GM12878 (cell line): Measurements from ENCODE around the gene ATF3. TPM values are rescaled to one million over a fixed set of nuclear protein-coding genes. Genes with fewer than 3 reads are reported as not detected.

Experiments
- ATAC-seq: fragments of 200-7000 bp; cut with Tn5 transposase; 3 replicates; pipeline ENCODE4 v1.9.1; 2020; ENCODE audit warnings: mild to moderate bottlenecking, moderate library complexity
- BruUV-seq: library from RNA; stranded (reverse); fragments of 400-500 nt; replicated peaks from 2 replicates; lab custom pipeline; 2021; lab: Mats Ljungman, UMichigan
- CTCF ChIA-PET: fragments of 300-600 bp; sonication (Branson Sonifier 250); formaldehyde crosslinking; extraction: SDS; loops from one replicate; lab custom pipeline; 2021; ENCODE audit warnings: inconsistent platforms; lab: Yijun Ruan, JAX
- POLR2A ChIA-PET: fragments of 350-600 bp; formaldehyde crosslinking; extraction: SDS; loops from one replicate; lab custom pipeline; 2021; ENCODE audit warnings: inconsistent platforms; lab: Charles Lee
- RAD21 ChIA-PET: fragments of 300-600 bp; sonication (Branson Sonifier 250); formaldehyde crosslinking; loops from one replicate; lab custom pipeline; 2023; ENCODE audit warnings: antibody characterized with exemption; ENCODE audit not compliant: unreplicated experiment; lab: Charles Lee
- SMC1A ChIA-PET: fragments of 300-600 bp; sonication (Branson Sonifier 250); formaldehyde crosslinking; loops from one replicate; lab custom pipeline; 2023; ENCODE audit not compliant: unreplicated experiment, uncharacterized antibody; lab: Charles Lee
- DNase-seq: peaks from one replicate; pipeline ENCODE4 v3.0.0-alpha.2; 2011; ENCODE audit warnings: low read depth, low spot score
- FAIRE-seq: peaks from 3 replicates; lab custom pipeline; 2011; peaks lifted over from hg19 to GRCh38; lab: Jason Lieb, UNC
- H2AFZ ChIP-seq: 2 replicates; pipeline ENCODE4 v1.6.0; 2011; ENCODE audit warnings: low read depth, low read length, control low read depth; ENCODE audit not compliant: control insufficient read depth
- H3K27ac ChIP-seq: 2 replicates; pipeline ENCODE4 v1.5.1; 2011; ENCODE audit warnings: control low read depth; ENCODE audit not compliant: control insufficient read depth, insufficient read depth
- H3K27me3 ChIP-seq, 2 experiments: replicated peaks in 1 of 2; 2 replicates each; pipeline versions ENCODE4 v1.6.0 to v1.6.1; 2011; ENCODE audit warnings: low read length in 1 of 2; ENCODE audit not compliant: control insufficient read depth in 2 of 2, insufficient read depth in 2 of 2
- H3K36me3 ChIP-seq, 2 experiments: 2 replicates each; pipeline ENCODE4 v1.5.1; 2011; ENCODE audit warnings: low read length in 1 of 2; ENCODE audit not compliant: control insufficient read depth in 2 of 2, insufficient read depth in 2 of 2
- H3K4me1 ChIP-seq: 2 replicates; pipeline ENCODE4 v1.6.1; 2011; ENCODE audit warnings: mild to moderate bottlenecking, low read length, moderate library complexity, mixed read lengths; ENCODE audit not compliant: control insufficient read depth, insufficient read depth
- H3K4me2 ChIP-seq: 2 replicates; pipeline ENCODE4 v1.6.0; 2011; ENCODE audit warnings: control low read depth; ENCODE audit not compliant: control insufficient read depth, insufficient read depth
- H3K4me3 ChIP-seq: fragments of 200-600 bp; sonication (generic); 2 replicates; pipeline ENCODE4 v1.5.1; 2016
- H3K79me2 ChIP-seq: 2 replicates; pipeline ENCODE4 v1.6.0; 2011; ENCODE audit warnings: low read length; ENCODE audit not compliant: control insufficient read depth, insufficient read depth
- H3K9ac ChIP-seq: 2 replicates; pipeline ENCODE4 v1.8.0; 2011; ENCODE audit warnings: low read length, control low read depth, mixed read lengths; ENCODE audit not compliant: control insufficient read depth, insufficient read depth
- H3K9me3 ChIP-seq: replicated peaks from 3 replicates; pipeline ENCODE4 v1.5.1; 2011; ENCODE audit warnings: mild to moderate bottlenecking, low read length; ENCODE audit not compliant: control insufficient read depth, insufficient read depth
- H4K20me1 ChIP-seq: 2 replicates; pipeline ENCODE4 v1.6.0; 2011; ENCODE audit not compliant: control insufficient read depth, insufficient read depth
- E4F1 ChIP-seq: fragments of 450-650 bp; IDR thresholded peaks from 2 replicates; pipeline ENCODE4 v1.6.1; 2018; ENCODE audit warnings: borderline replicate concordance, mild to moderate bottlenecking; ENCODE audit not compliant: partially characterized antibody
- ELK1 ChIP-seq: IDR thresholded peaks from 2 replicates; pipeline ENCODE4 v1.6.1; 2012; ENCODE audit warnings: low read depth, low read length, improper control_type of control experiment
- IRF4 ChIP-seq: IDR thresholded peaks from 2 replicates; pipeline ENCODE4 v1.6.1; 2011; ENCODE audit warnings: low read depth, low read length
- LARP7 ChIP-seq: fragments of 450-650 bp; IDR thresholded peaks from 2 replicates; pipeline ENCODE4 v1.6.1; 2017; ENCODE audit warnings: mild to moderate bottlenecking
- NRF1 ChIP-seq: conservative IDR thresholded peaks from 2 replicates; pipeline ENCODE4 v1.6.1; 2011; ENCODE audit warnings: mild to moderate bottlenecking, low read depth, low read length, improper control_type of control experiment
- PAX5 ChIP-seq: IDR thresholded peaks from 2 replicates; pipeline ENCODE4 v1.6.1; 2011; ENCODE audit warnings: low read depth, low read length, borderline replicate concordance
- RUNX3 ChIP-seq: IDR thresholded peaks from 2 replicates; pipeline ENCODE4 v1.6.1; 2012; ENCODE audit warnings: low read length, inconsistent platforms
- TCF3 ChIP-seq: IDR thresholded peaks from 2 replicates; pipeline ENCODE4 v1.6.1; 2012; ENCODE audit warnings: low read depth, mild to moderate bottlenecking, low read length, borderline replicate concordance; ENCODE audit not compliant: insufficient read depth
- WGBS: methylation state at CpG from one replicate; pipeline ENCODE4 v1.1.6; 2016; ENCODE audit warnings: low lambda C conversion rate; ENCODE audit not compliant: insufficient replicate concordance, insufficient coverage; ENCODE audit errors: missing lambda C conversion rate; 5-methylcytosine and 5-hydroxymethylcytosine counted together
- in situ Hi-C: fragments of 300-500 bp; cut with MboI; formaldehyde crosslinking; loops from 9 replicates; pipeline ENCODE4 v1.14.3; 2018; ENCODE audit warnings: mixed read lengths
- intact Hi-C: fragments of 100-400 bp; cut with micrococcal nuclease; formaldehyde crosslinking; loops from one replicate; pipeline ENCODE4 v1.14.2; 2022; ENCODE audit not compliant: unreplicated experiment
- polyA plus RNA-seq, 11 experiments: library from polyadenylated mRNA; depleted of rRNA in 4 of 11; unstranded in 6 of 11; stranded (reverse) in 5 of 11; fragments of >200 nt; fragmentation: Nextera tagmentation in 4 of 11; fragmentation: Illumina TruSeq in 1 of 11; extraction: Ambion mirVana in 4 of 11; extraction: Trizol in 1 of 11; gene quantifications; 1 replicate in 1 of 11; 2 replicates in 10 of 11; pipeline versions ENCODE4 v1.2.1 to v1.2.3, GENCODE V29; 2011 to 2016; ENCODE audit warnings: inconsistent platforms in 2 of 11, missing spikeins in 2 of 11, low read depth in 1 of 11
- total RNA-seq, 4 experiments: library from RNA; depleted of rRNA in 3 of 4; stranded (reverse); fragments of >200 nt in 3 of 4; fragmentation: Illumina TruSeq in 1 of 4; extraction: Trizol in 1 of 4; gene quantifications; 2 replicates each; pipeline versions ENCODE4 v1.2.1 to v1.2.3, GENCODE V29; 2013 to 2021

ATF3 gene
- total and polyA plus RNA-seq, 10 of the 15 experiments (the other 5 are each of a cell fraction or from before 2014, with no cell fraction given), result 3.0 to 13.9 (median 8.3) TPM

GRCh38 chr1:212652609-212653008, 44.0 kb downstream of the ATF3 start:
- BruUV-seq, result no TSS peak
- intact Hi-C loops, result no loop called here
- H3K36me3 ChIP-seq, result no peaks in the 10 kb centered on the region
- DNase-seq (no peak), FAIRE-seq (no peak), ATAC-seq (no peak)
- no peak overlapping the region for H3K4me3 ChIP-seq
- in situ Hi-C loops, result no loop called here
- H3K9me3 ChIP-seq, result no peaks in the 10 kb centered on the region; the same call in 2 of the 3 replicates
- CTCF ChIA-PET, result interaction anchor here (1.0 to 2.5 kb wide), 3 partner anchors 12 to 197 kb away, joined by 3 to 9 read pairs (median 3); no protein-coding TSS in a partner anchor
- no peaks in the 10 kb centered on the region for H4K20me1 ChIP-seq
- POLR2A ChIA-PET, result interaction anchor here (0.5 kb wide), 1 partner anchor 146 kb away, joined by 3 read pairs; no protein-coding TSS in a partner anchor
- RAD21 ChIA-PET, result interaction anchor here (0.7 to 0.9 kb wide), 2 partner anchors 13 to 175 kb away, joined by 3 read pairs; no protein-coding TSS in a partner anchor
- no peak overlapping the region for H3K9ac ChIP-seq
- no peaks in the 10 kb centered on the region for H3K27me3 ChIP-seq
- TF ChIP-seq ELK1 (no peak), IRF4 (no peak), RUNX3 (no peak), NRF1 (no peak), E4F1 (no peak), TCF3 (no peak), LARP7 (no peak), PAX5 (no peak)
- WGBS, result no CpG with 5 or more reads among the region's 1 CpG
- H3K4me2 ChIP-seq, result no peak overlapping the region
- no peak overlapping the region for H3K27ac ChIP-seq
- SMC1A ChIA-PET, result interaction anchor here (0.7 to 2.8 kb wide), 3 partner anchors 38 to 196 kb away, joined by 3 to 8 read pairs (median 3); no protein-coding TSS in a partner anchor
- no peak overlapping the region for H2AFZ ChIP-seq
- peaks cover 10% of the 10 kb centered on the region for H3K4me1 ChIP-seq
- no peaks in the 10 kb centered on the region for H3K79me2 ChIP-seq
